ENCODE results near the gene DSC2.
"Not testable (repeated sequence)": the region's sequence is repeated elsewhere in the genome, so short reads cannot be mapped to it uniquely, and the experiment has no call there.

The DSC2 gene

DNA sequence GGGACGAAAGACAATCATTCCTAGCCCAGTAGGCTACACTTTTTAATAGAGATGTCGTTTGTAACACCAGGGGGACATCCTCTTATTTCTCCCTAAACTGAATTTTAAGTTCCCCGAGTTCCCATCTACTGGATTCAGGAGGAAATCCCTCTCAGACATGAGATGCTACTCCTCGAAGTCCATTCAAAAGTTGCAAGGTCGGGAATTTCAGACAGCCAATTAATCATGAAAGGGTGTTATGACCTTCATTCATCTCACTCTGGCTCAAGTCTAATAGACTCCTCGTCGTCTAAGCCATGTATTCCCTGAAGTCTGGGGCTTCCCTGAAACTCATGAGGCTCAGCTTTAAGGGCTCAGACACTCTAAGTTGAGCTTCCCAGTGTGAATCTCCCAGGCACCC lies 58.5 kb downstream of the DSC2 start:
- no peak for DNase-seq (ENCODE audit: low read depth in 2 of 2)

- no peak for DNase-seq (ENCODE audit: low read depth in 2 of 2)
These were observed 59.6 kb downstream of the DSC2 start, which contains the start of gene DSC3 for GRCh38 chr18:31042406-31043181. DSC3 (minus strand) TSS chr18:31042742; CDS start chr18:31042660, 82 bp downstream.

- no peak for DNase-seq (ENCODE audit: low read depth in 2 of 2)
These were observed 60.2 kb downstream of the DSC2 start for GRCh38 chr18:31042084-31042405.

DNA sequence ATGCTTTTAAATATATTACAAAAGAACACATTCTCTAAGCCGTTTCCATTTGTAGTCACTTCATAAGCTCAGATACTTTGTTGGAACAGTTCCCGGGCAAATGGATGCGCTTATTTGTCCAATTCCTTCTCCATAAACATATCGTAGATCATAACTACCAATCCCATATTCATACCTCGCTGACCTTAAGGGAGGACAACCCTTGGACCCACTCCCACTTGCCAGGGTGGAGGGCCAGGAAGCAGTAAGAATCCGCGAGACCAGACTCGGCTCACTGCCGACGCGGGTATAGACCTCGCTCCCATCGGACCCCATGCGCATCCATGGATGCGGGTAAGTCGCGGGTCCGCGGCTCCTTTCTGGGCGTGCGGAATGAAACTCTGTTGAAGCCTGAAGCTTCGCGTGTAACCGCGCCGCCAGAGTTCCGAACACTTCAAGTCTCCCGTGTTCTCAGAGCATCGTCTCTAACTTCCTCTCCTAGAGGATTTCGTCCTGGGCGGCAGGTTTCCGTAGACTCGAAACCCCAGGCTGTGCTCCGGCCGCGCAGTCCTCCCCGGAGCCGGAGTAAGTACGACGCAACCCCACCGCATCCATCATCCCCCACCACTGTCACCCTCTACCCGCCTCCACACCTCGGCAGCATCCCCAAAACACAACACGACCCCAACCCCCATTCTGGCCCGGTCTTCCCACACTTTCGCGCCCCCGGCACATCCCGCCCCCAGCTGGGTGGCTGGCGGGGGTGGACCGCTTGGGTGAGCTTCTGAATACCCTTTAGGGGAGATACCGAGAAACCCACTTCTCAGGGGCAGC lies 60.7 kb downstream of the DSC2 start:
- no peak for DNase-seq (ENCODE audit: low read depth in 2 of 2)

GRCh38 chr18:31040686-31041270 lies 61.4 kb downstream of the DSC2 start:
- no peak for DNase-seq (ENCODE audit: low read depth in 2 of 2)

GRCh38 chr18:31039426-31039825 lies 62.8 kb downstream of the DSC2 start:
- no peak for DNase-seq (ENCODE audit: low read depth in 2 of 2)

GRCh38 chr18:31037686-31038085 lies 64.5 kb downstream of the DSC2 start:
- not testable (repeated sequence) for DNase-seq (ENCODE audit: low read depth in 2 of 2)

DNA sequence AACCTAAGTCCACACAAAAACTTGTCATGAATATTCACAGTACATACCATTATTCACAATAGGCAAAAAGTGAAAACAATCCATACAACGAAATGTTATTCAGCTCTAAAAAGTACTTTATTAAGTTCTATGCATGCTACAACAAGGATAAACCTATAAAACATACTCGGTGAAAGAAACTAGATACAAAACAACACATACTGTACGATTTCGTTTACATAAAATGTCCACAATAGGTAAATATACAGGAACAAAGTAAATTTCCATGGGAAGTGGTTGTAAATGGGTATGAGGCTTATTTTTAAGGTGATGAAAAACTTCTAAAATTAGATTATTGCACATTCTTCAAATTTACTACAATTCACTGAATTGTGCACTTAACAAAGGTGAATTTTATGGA lies 67.7 kb downstream of the DSC2 start:
- DNase-seq (ENCODE audit: low read depth in 2 of 2) = no peak

- DNase-seq (ENCODE audit: low read depth in 2 of 2) = no peak
These were observed 71.5 kb downstream of the DSC2 start for GRCh38 chr18:31030574-31031278.

GRCh38 chr18:31015715-31016434 lies 86.3 kb downstream of the DSC2 start:
- DNase-seq (ENCODE audit: low read depth in 2 of 2) = no peak

DNA sequence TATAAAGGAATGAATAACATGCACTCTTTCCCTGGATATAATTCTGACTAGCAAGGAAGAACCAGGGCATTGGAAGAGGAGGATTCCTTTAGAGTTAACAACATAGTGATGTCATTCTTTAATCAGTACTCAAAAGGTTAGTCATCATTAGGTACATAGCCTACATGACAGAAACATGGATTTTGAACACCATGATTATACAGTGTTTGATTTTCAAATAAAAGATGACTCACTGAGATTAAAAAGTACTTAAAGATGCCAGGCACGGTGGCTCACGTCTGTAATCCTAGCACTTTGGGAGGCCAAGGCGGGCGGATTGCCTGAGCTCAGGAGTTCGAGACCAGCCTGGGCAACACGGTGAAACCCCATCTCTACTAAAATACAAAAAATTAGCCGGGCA lies 90.8 kb downstream of the DSC2 start:
- not testable (repeated sequence) for DNase-seq (ENCODE audit: low read depth in 2 of 2)

DNA sequence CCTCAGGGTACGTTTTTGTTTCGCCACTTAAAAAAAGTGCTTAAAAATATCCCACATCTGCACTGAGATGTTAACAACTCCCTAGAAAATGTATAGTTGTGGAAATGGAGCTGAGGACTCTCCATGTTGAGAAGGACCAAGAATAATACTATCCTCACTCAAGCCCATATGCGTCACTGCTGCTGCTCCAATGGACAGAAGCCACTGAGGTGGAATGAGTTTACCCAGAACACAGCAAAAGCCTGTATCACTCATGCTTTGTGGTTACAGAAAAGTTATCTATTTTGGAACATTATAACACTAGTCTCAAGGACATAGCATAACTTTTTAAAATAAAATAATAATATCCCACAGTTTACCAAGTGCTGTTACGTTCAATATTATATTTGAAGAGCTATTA lies 91.6 kb downstream of the DSC2 start:
- DNase-seq (ENCODE audit: low read depth in 2 of 2) = no peak

Data from stimulated activated CD8-positive, alpha-beta memory T cell treated with anti-CD3 and anti-CD28 coated beads, Interleukin-7, amount 100 ng/mL, for 1 hour (primary cell).